Ammon's horn (tissue), 1 donor: ENCODE results near the gene FAP.

ENCODE experiments used
- DNase-seq: peaks from one replicate; pipeline ENCODE4 v3.0.0-alpha.2; 2016; ENCODE audit warnings: low spot score

The FAP gene, protein sequence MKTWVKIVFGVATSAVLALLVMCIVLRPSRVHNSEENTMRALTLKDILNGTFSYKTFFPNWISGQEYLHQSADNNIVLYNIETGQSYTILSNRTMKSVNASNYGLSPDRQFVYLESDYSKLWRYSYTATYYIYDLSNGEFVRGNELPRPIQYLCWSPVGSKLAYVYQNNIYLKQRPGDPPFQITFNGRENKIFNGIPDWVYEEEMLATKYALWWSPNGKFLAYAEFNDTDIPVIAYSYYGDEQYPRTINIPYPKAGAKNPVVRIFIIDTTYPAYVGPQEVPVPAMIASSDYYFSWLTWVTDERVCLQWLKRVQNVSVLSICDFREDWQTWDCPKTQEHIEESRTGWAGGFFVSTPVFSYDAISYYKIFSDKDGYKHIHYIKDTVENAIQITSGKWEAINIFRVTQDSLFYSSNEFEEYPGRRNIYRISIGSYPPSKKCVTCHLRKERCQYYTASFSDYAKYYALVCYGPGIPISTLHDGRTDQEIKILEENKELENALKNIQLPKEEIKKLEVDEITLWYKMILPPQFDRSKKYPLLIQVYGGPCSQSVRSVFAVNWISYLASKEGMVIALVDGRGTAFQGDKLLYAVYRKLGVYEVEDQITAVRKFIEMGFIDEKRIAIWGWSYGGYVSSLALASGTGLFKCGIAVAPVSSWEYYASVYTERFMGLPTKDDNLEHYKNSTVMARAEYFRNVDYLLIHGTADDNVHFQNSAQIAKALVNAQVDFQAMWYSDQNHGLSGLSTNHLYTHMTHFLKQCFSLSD

DNA sequence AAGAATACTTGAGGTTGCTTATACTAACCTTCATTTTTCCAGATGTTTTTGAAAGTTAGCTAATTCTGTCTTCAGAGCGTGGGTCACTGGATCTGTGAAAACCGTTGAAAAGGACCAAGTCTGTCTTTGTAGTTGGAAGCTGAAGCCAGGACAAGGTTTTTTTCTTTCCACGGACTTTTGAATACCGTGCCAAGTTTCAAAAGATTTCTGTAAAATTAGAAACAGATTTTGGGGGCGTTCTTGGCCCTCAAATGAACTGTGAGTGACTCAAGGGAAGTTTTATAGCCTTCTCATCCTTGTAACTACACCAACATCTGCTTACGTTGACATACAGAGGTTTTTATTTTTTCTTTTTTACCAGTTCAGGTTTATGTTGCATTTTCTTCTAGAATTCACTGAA, at the start of gene FAP:
Gene FAP (minus strand): TSS at position 152 of the 400 bp plus-strand sequence. CDS start 118 bp downstream, at position 34.
- DNase-seq = no peak

DNA sequence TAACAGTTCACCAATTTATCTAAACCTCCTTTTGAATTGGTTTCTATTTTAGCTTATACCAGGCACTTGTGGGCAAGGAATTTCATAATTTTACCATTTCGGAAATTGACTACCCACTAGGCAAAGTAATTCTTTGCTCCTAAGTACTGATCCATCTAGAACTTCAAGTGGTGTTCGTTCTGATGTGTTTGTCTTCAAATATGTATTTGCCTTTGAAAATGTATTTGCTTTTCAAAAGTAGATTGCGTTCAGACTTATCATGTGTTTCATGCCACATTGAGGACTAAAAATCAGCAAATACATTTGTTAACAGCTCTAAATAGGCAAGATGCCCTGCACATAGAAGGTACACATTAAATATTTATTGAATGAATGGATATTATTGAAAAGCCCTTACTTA, 48.5 kb upstream of the FAP start:
- no peak for DNase-seq

DNA sequence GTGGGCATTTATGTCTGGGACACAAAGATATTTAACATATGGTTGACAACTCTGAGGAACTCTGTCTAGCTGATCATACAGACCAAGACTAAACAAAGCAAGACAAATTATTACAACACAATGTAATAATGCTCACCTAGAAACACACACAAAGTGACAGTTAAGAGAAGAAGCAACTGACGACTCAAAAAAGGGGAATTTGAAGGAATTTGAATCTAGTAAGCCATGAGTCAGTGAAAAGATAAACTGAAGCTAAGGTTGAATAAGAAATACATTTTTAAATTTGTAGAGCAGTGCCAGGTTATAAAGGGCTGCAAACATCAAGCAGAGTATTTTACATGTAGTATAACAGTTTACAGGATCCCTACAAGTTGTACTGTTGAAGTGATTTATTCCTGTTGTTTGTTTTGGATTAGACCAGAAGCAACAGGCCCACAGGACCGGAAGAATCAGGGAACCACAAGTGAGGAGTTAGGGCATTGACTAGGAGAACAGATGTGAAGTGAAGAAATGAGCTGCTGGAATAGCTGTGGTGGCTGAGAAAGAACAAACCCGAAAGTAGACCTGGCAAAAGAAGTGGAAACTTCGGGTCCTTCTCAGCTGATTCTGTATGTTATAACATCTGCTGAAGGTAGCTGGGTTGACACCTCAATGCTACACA, 39.6 kb upstream of the FAP start:
- no peak for DNase-seq

DNA sequence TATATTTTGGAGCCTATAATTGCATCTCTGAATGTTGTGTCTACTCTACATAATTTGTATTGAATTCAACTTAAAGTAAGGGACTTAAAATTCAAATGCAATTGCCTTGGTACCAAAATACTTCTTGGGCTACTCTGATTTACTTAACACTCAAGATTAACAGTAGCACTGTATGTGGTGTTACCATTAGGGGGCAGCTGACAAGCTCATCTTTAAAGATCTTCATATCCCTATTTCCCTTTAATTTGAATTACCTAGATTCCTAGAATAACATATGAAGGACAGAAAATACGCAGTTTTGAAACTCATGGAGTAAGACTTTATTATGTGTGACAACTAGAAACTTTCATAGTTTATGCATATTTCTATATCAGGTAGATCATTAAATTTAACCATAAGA, 37.4 kb upstream of the FAP start:
- no peak for DNase-seq

DNA sequence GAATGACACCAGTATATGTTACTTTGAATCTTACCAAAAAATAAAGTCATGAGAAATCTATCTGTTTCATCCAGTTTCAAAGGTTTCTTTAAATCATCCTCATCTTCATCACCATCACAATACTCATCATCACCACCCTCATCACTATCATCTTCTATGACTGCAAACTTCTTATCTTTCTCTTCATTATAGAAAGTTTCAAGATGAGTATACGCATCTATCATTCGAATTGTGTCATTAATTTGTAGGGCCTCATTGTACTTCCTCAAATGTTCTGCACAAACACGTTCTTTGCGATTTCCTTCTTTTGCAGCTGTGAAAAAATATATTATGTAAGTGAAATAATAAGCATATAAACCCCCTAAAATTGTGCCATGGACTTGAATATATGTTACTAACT, 34.1 kb upstream of the FAP start:
- no peak for DNase-seq

DNA sequence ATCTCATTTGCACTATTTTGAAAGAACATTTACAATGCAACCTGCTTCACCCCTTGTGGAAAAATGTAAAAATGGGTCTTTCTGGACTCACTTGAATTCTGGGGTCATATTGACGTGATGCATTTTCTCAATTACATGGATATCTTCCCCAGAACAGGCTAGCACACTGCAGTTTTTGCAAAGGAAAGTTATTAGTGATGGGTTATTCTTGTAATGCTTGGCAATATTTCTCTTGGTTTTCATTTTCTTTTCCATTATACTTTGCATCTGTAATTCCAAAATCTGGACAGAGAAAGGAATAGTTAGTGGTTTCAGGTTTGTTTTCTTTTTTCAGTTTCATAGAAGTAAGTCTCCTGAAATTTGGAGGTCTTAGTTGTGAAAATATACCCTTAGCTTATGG, 24.8 kb upstream of the FAP start:
- no peak for DNase-seq

DNA sequence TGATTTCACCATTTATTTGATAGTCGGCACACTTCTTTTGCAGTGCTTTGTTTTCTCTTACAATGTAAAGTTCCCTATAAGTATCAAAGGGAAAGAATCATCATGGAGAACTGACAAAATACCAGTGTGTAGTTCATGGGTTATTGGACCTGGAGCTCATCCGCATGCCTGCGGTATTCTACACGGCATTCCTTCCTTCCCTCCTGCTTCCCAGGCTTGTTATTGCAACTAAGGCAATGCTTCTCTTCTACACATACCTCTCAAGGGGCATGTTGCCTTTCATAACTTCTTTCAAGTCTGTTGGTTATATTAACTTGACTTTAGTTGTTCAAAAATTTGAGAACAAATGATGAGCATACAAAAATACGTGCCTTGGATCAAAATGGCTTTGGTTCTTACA, 24.3 kb upstream of the FAP start:
- no peak for DNase-seq

DNA sequence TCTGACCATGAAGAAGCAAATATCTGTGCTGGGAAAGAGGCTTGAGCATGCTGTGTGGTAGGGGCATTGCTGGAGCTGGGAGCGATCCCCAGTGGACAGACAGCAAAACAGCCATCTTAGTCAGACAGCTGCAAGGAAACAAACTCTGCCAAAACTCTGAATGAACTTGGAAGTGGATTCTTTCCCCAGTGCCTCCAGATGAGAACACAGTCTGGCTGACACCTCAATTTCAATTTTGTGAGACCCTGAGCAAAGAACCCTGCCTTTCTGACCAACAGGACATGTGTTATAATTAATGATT, 23.2 kb upstream of the FAP start:
- no peak for DNase-seq

DNA sequence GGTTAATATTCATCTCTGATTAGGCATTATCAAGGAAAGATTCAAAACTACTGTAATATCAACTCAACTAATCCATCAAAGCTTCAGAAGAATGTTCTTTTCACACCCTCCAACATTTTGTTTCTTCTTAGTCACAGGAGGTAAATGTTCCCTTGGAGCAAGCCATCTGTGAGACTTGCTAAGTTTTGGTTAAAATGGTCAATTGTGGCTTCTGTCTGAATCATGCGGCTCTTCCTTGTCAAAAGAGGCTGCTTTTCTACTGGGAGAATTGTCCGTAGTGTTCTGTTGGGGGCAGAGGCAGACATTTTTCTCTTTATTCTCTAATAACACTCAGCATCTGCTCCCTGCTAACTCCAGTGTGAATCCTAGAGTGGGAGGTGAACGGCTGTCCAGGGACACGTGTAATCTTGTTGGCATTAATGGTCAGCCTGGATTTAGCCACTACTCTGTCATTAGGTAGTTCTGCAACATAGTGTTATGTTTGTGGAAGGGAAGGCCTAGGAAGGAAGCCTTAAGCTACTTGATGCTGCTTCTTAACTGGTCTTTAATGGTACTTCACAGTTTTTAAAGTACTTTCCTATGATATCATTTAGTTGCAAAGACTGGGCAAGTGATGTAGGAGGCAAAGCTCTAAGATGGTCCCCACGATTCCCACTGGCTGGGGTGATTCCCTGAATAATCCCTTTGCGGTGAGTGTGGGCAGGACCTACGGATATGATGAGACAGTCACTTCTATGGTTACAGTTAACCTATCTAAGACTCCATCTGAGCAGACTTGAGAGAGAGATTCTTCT, 22.6 kb upstream of the FAP start:
- no peak for DNase-seq

DNA sequence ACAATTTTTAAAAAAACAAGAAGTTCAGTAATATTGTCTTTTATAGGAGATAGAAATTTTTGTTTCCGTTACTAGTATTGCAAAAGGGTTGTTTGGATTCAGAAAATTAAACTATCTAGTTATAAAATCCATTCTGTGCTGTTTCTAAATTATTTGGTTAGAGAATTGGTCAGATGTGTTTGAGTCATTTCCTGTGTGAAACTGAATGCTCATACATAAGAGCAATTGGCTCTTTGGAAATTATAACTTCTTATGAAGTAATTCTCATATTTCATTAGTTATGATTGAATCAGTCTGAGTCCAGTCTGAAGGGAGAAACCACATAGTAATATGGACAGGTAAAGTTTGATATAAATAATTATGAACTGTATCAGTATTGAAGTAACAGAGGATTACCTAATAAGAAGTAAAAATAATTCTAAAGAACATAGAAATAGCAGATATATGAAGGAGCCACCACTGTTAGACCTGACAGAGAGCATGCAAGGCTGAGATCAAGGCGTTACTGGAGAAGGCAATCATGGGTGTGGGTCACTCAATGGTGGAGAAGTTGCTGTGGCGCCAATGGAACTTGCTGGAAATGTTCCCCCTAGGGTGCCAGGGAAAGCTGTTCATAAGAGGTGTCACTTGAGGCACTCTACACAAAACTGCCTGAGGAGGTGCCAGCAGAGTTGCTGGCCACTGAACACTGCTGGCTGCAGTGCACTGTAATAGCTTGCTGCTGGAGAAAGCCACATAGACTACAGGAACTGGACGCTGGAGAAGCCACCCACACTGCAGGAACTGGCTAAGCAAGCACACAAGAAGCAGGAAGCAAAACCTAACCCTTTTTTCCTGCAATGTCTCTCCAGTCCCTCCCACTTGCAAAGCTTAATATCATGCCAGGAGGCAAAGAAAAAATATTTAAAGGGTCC, 18.0 kb upstream of the FAP start:
- peak; percentile 22 for DNase-seq

DNA sequence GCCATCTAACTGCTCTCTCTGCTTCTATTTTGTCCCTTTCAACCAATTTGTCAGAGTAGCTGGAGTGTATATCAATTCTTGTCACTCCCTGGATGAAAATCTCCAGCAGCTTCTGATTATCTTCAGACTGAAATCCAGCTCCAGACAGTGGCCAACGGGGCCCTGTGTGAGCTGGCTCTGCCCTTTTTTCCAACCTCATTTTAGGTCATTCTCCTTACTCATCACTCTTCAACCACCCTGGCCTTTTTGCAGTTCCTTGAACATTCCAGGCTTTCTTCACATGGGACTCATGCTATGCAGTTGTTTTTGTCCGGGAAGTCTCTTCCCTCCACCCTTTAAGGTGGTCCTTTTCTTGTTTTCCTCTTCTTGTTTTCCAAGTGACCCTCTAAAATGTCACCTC, 15.4 kb upstream of the FAP start:
- DNase-seq = no peak

DNA sequence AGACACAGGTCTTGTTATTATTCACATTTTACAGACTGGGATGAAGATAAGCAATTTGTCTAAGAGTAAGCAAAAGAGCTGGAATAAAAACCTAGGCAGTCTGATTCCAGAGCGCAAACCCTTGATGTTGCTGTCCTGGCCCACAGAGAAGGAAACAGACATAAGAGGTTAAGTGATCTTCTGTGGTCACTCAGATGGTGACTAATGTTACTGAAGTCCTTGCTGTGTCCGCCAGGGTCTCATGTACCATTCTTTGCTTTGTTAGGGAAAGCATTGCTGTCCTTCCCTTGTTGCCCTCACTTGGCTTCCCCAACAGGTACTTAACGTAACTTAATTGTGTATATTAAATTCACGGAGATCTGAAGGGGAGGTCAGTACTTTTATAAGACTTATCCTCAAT, 14.9 kb upstream of the FAP start:
- no peak for DNase-seq

DNA sequence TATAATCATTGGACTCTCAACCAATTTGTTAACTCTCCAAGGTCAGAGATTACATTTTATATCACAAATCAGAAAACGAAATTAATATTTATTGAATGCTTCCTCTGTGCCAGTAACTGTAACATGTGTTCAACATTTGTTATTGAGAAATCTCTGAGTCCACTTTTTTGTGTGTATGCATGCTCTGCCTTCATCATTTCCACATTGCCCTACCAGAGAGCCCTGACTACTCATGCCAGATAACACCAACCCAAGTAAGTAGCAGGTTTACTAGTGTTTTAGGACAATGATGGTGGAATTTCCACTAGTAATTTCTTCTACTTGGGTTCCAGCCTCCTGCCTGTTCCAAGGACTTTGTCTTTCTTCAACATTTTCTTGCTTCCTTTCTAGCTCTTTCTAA, 14.2 kb upstream of the FAP start:
- no peak for DNase-seq

DNA sequence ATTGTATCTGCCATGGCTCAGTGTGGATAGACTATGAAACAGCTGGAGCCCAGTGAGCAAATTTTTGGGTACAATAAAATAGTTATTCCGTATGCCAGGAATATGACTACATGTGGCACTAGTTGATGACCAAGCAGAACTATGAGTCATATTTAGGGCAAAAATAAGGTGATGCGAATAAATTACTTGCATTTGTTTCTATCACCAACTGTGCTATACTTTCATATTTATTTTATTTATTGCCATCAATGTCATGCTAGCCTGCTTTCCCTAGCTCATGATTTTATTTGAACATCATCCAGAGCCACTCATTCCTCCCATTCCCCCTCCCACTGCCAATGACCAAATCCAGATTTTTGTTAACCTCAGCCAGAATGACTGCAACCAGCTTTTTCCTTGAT, 13.3 kb upstream of the FAP start:
- no peak for DNase-seq

DNA sequence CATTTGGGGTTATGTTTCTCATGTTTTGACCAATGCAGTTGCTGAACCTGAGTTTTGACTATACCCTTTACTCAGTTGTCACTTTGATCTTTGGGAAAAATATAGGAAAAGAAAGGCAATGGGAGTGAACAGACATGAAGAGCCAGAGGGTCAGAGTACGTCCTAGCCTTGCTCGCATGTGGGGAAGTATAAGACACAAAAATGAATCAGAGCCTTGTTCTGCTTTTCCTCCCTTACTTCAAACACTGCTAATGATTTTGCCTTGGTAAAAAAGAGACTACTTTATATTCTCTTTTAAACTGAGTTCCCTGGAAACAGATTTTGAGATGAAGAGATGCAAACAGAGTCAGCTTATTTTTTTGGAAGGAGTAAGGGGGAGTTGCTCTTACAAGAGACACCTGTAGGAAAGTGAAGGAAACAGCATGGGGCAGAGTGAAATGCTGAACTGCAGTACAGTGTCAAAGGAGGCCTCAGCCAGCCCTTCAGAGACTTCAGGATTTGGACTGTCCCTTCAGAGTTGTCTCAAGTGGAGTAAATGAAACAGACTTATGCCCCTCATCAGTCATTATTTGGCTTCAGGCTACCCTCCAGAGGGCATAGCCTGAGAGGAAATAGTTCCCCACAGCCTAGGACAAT, 11.1 kb upstream of the FAP start:
- no peak for DNase-seq

DNA sequence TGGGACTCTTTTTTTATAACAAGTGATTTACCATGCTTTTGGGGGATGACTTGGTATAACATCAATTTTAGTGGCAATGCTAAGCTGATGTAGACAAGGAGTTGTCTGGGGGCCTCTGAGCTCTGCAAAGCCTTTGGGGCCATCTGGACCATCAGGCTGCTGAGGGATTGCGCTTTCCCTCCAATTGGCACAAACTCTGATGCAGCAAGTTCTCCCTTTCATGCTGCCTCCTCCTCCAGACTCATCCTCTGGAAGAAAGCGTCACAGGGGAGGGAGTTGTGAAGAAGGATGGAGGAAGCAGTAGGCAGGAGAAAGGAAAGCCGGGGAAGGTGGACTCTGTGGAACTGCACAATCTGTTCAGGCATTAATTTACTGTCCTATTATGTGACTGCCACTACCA, 10.2 kb upstream of the FAP start:
- no peak for DNase-seq

DNA sequence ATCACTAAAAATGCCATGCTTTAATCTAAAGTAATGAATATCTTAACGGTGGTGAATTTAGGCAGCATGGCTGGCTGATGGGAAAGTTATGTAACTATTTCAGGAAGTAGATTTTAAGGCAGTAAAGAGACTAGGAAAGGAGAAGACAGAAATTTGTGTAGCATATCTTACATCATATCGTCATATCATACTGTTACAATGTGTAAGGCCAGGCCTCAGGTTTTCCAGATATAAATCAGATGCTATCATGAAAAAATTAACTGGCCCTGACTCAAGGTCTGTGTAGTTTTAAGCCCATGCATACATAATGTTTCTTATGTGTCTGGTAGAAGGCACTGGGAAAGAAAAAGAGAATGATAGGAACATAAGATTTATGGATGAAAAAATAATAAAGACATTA, 8.9 kb upstream of the FAP start:
- no peak for DNase-seq

DNA sequence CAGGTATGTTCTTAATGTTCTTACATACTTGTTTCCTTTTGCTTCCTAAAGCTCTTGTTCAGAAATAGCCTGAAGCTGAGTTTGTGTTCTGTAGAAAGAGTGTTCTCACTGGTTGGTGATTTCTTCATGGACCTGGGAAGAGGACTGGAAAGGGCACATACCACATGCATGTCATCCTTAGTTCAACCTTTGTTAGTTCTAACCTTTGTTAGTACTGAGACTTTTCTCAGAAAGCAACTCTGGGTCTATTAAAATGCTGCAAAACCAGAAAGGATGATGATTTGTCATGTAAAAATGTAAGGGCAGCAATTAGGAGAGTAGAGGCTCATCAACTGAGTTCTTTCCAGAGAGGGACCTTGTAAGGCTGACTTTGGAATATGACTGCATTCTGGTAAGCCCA, 2.5 kb upstream of the FAP start:
- DNase-seq = no peak

DNA sequence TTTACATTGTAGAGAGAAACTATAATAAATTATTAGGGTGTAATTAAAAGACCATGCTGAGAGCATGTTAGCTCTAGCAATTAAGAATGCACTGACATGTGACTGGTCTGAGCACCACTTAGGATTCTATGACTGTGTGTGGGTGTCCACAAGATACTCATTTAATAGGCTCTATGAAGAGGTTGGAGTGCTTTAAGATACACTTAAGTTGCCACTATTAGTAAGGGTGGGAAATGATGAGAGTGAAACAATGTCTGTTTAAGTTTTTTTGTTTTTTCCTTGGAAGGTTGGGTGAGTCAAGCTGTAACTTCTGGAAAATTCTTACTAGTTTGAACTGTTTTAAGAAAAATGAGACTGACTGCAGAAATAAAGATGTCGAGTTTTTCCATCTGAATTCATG, 1.8 kb upstream of the FAP start:
- DNase-seq = no peak

DNA sequence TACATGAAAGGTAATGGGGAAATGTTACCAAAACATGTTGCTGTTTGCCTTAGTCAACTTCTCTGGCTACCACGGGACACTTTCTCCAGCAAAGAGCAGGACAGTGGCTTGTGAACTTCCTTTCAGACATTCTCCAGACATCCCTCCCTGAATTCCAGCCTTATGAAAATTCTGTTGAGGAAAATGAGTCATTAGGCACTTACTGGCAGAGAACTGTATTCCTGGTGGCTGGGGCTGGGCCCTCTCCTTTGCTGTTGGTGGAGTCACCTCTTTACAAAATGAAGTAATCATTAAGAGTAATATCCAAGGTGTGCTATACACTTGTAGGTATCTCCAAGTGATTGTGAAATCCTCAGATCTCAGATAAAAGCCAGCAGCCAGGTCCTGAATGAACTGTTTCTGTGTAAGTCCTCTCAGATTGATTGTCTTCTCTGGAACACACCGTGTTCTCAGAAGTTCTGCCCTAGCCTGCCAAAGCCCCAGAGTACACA, 1.3 kb upstream of the FAP start:
- DNase-seq = no peak

DNA sequence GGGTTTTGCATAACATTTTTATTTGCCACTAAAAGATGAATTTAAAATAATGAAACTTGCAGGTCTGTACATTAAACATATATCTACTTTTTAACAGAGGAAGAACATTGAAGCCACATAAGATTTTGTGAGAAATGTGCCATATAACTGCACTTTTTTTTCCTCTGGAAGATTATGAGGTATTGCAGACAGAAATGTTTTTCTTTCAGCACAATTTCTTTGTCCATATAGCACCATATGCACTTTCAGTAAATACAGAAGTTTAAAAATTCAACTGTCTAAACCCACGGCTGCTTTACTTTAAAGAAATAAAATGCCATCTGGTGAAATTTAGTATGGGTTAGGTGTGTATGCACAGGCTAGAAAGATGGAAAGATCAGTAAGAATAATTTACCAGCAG, 470 bp upstream of the FAP start:
- no peak for DNase-seq
